HepG2 (cell line): ENCODE measurements around the gene FNDC3B. TPM values are rescaled to one million over a fixed set of nuclear protein-coding genes. Genes with fewer than 3 reads are reported as not detected.

Source experiments
- ATM ChIP-seq: fragments of 450-650 bp; IDR thresholded peaks from 2 replicates; pipeline ENCODE4 v1.7.1; 2017; ENCODE audit warnings: mild to moderate bottlenecking, borderline replicate concordance
- GATAD1 ChIP-seq: IDR thresholded peaks from 2 replicates; pipeline ENCODE4 v1.6.1; 2016; ENCODE audit warnings: missing genetic modification reagents, missing compliant biosample characterization
- GPN1 ChIP-seq: sonication (generic); formaldehyde crosslinking; IDR thresholded peaks from 2 replicates; pipeline ENCODE4 v1.5.1; 2020; ENCODE audit warnings: missing genetic modification reagents, borderline replicate concordance
- ISL2 ChIP-seq: sonication (generic); formaldehyde crosslinking; IDR thresholded peaks from 2 replicates; pipeline ENCODE4 v1.5.0; 2020; ENCODE audit warnings: missing genetic modification reagents
- JDP2 ChIP-seq: sonication (generic); formaldehyde crosslinking; IDR thresholded peaks from 2 replicates; pipeline ENCODE4 v1.8.1; 2022; ENCODE audit warnings: missing genetic modification reagents, borderline replicate concordance
- KAT8 ChIP-seq: IDR thresholded peaks from 2 replicates; pipeline ENCODE4 v1.6.1; 2016; ENCODE audit warnings: missing genetic modification reagents, missing compliant biosample characterization
- MAFF ChIP-seq: IDR thresholded peaks from 2 replicates; pipeline ENCODE4 v1.6.1; 2011; ENCODE audit warnings: low read depth, low read length, improper control_type of control experiment
- NFRKB ChIP-seq: fragments of 450-650 bp; IDR thresholded peaks from 2 replicates; pipeline ENCODE4 v1.6.1; 2017
- PBX2 ChIP-seq: IDR thresholded peaks from 2 replicates; pipeline ENCODE4 v1.6.1; 2016; ENCODE audit warnings: control low read depth
- POLR2AphosphoS5 ChIP-seq: IDR thresholded peaks from 2 replicates; pipeline ENCODE4 v1.6.1; 2012; ENCODE audit warnings: low read depth, low read length
- PREB ChIP-seq: sonication (generic); formaldehyde crosslinking; IDR thresholded peaks from 2 replicates; pipeline ENCODE4 v1.4.0; 2020; ENCODE audit warnings: missing genetic modification reagents
- RARA ChIP-seq: IDR thresholded peaks from 2 replicates; pipeline ENCODE4 v1.6.1; 2016; ENCODE audit warnings: missing genetic modification reagents, missing compliant biosample characterization
- SIN3B ChIP-seq: fragments of 150-350 bp; IDR thresholded peaks from 2 replicates; pipeline ENCODE4 v1.6.1; 2014; ENCODE audit warnings: low read length
- SMAD1 ChIP-seq: sonication (generic); formaldehyde crosslinking; IDR thresholded peaks from 2 replicates; pipeline ENCODE4 v1.4.0; 2020; ENCODE audit warnings: missing genetic modification reagents, low read depth, mild to moderate bottlenecking, borderline replicate concordance
- TP53 ChIP-seq: sonication (generic); formaldehyde crosslinking; conservative IDR thresholded peaks from 2 replicates; pipeline ENCODE4 v1.4.0; 2020; ENCODE audit warnings: missing genetic modification reagents
- U2AF2 ChIP-seq: fragments of 200-400 bp; formaldehyde crosslinking; IDR thresholded peaks from 2 replicates; pipeline ENCODE4 v1.6.1; 2017; ENCODE audit warnings: low read depth, mild to moderate bottlenecking, low read length
- YEATS4 ChIP-seq: sonication (generic); formaldehyde crosslinking; IDR thresholded peaks from 2 replicates; pipeline ENCODE4 v1.4.0; 2020; ENCODE audit warnings: missing genetic modification reagents, borderline replicate concordance
- ZFP36L1 ChIP-seq: sonication (generic); formaldehyde crosslinking; IDR thresholded peaks from 2 replicates; pipeline ENCODE4 v1.8.0; 2022; ENCODE audit warnings: mild to moderate bottlenecking, missing genetic modification reagents, moderate library complexity
- ZNF335 ChIP-seq: sonication (generic); formaldehyde crosslinking; IDR thresholded peaks from 2 replicates; pipeline ENCODE4 v1.4.0; 2020; ENCODE audit warnings: missing genetic modification reagents
- ZNF446 ChIP-seq: sonication (generic); formaldehyde crosslinking; IDR thresholded peaks from 2 replicates; pipeline ENCODE4 v1.5.0; 2020; ENCODE audit warnings: mild to moderate bottlenecking, missing genetic modification reagents
- ZNF550 ChIP-seq: sonication (generic); formaldehyde crosslinking; IDR thresholded peaks from 2 replicates; pipeline ENCODE4 v1.4.0; 2020; ENCODE audit warnings: mild to moderate bottlenecking, missing genetic modification reagents, borderline replicate concordance
- ZNF672 ChIP-seq: sonication (generic); formaldehyde crosslinking; IDR thresholded peaks from 2 replicates; pipeline ENCODE4 v1.8.1; 2022; ENCODE audit warnings: missing genetic modification reagents
- ZNF720 ChIP-seq: sonication (generic); formaldehyde crosslinking; IDR thresholded peaks from 2 replicates; pipeline ENCODE4 v1.4.0; 2020; ENCODE audit warnings: missing genetic modification reagents
- ZNF784 ChIP-seq: sonication (generic); formaldehyde crosslinking; IDR thresholded peaks from 2 replicates; pipeline ENCODE4 v1.5.1; 2020; ENCODE audit warnings: missing genetic modification reagents, mild to moderate bottlenecking, borderline replicate concordance
- ZSCAN22 ChIP-seq: sonication (generic); formaldehyde crosslinking; IDR thresholded peaks from 2 replicates; pipeline ENCODE4 v1.4.0; 2020; ENCODE audit warnings: mild to moderate bottlenecking, missing genetic modification reagents
- polyA plus RNA-seq, 8 experiments: library from polyadenylated mRNA; depleted of rRNA in 3 of 8; stranded (reverse) in 7 of 8; unstranded in 1 of 8; fragments of >200 nt; fragmentation: Illumina TruSeq in 4 of 8; extraction: Trizol in 4 of 8; gene quantifications; 2 replicates each; pipeline versions ENCODE4 v1.2.1 to v1.2.3, GENCODE V29; 2011 to 2016; ENCODE audit warnings: low read depth in 4 of 8, missing spikeins in 1 of 8, mixed read lengths in 1 of 8; ENCODE audit not compliant: insufficient read depth in 1 of 8
- total RNA-seq, 5 experiments: library from RNA; depleted of rRNA; stranded (reverse); fragments of >200 nt; fragmentation: Illumina TruSeq; extraction: Trizol; gene quantifications; 2 replicates each; pipeline ENCODE4 v1.2.3, GENCODE V29; 2016; ENCODE audit warnings: low read depth in 1 of 5
- TF ChIP-seq, protein P1 (sequence below): sonication (generic); formaldehyde crosslinking; IDR thresholded peaks from 2 replicates; pipeline ENCODE4 v1.4.0; 2020; ENCODE audit warnings: missing genetic modification reagents
- TF ChIP-seq, protein P2 (sequence below): sonication (generic); formaldehyde crosslinking; IDR thresholded peaks from 2 replicates; pipeline ENCODE4 v1.8.1; 2023; ENCODE audit warnings: missing genetic modification reagents, mild to moderate bottlenecking, borderline replicate concordance

Gene FNDC3B
- total and polyA plus RNA-seq, 2 of the 13 experiments (the other 11 are each of a cell fraction or from before 2014, with no cell fraction given), result 74.8 to 103 TPM

- TF ChIP-seq RARA (CRISPR knock-in tag) (peak; percentile 75), GATAD1 (no peak; the same call in none of the 2 replicates), GPN1 (CRISPR knock-in tag) (no peak), ZNF672 (CRISPR knock-in tag) (no peak), ZNF784 (CRISPR knock-in tag) (no peak), SMAD1 (CRISPR knock-in tag) (no peak), PREB (CRISPR knock-in tag) (no peak), ATM (no peak), KAT8 (no peak), ZNF720 (no peak), POLR2AphosphoS5 (peak; percentile 46), SIN3B (no peak), MAFF (no peak), JDP2 (no peak), ZNF446 (no peak), ISL2 (CRISPR knock-in tag) (peak; percentile 89), NFRKB (no peak), PBX2 (CRISPR knock-in tag) (no peak), TP53 (no peak), ZFP36L1 (no peak), ZSCAN22 (CRISPR knock-in tag) (no peak), ZNF550 (CRISPR knock-in tag) (no peak), ZNF335 (no peak; the same call in 1 of the 2 replicates), YEATS4 (CRISPR knock-in tag) (no peak), U2AF2 (no peak)
- TF ChIP-seq, protein P1, sequence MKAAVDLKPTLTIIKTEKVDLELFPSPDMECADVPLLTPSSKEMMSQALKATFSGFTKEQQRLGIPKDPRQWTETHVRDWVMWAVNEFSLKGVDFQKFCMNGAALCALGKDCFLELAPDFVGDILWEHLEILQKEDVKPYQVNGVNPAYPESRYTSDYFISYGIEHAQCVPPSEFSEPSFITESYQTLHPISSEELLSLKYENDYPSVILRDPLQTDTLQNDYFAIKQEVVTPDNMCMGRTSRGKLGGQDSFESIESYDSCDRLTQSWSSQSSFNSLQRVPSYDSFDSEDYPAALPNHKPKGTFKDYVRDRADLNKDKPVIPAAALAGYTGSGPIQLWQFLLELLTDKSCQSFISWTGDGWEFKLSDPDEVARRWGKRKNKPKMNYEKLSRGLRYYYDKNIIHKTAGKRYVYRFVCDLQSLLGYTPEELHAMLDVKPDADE, result no peak
- TF ChIP-seq, protein P2, sequence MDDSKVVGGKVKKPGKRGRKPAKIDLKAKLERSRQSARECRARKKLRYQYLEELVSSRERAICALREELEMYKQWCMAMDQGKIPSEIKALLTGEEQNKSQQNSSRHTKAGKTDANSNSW, result no peak
These were observed 59.5 kb downstream of the FNDC3B start (continued) for GRCh38 chr3:172098698-172099494.
